K562 (cell line): ENCODE data around the gene ADIPOR2. TPM values are rescaled to one million over a fixed set of nuclear protein-coding genes. Genes with fewer than 3 reads are reported as not detected.

ENCODE experiments used
- ATAC-seq: fragments of 200-7000 bp; cut with Tn5 transposase; 3 replicates; pipeline ENCODE4 v1.9.1; 2020; ENCODE audit warnings: moderate library complexity
- BruUV-seq: library from RNA; stranded (reverse); fragments of 400-500 nt; replicated peaks from 2 replicates; lab custom pipeline; 2021; lab: Mats Ljungman, UMichigan
- CTCF ChIA-PET: fragments of 300-600 bp; formaldehyde crosslinking; extraction: SDS; loops from one replicate; lab custom pipeline; 2021; ENCODE audit warnings: low intra/inter-chr PET ratio; lab: Yijun Ruan, JAX
- POLR2A ChIA-PET: fragments of 300-600, 350-650 bp; sonication (Branson Sonifier 250); formaldehyde crosslinking; extraction: SDS; loops from one replicate; lab custom pipeline; 2021; ENCODE audit warnings: antibody characterized with exemption, inconsistent platforms; lab: Yijun Ruan, JAX
- DNase-seq, 4 experiments: peaks; one replicate each; pipeline versions ENCODE4 v3.0.0 to v3.0.0-alpha.2; 2011 to 2018; ENCODE audit warnings: low spot score in 3 of 4, mixed read lengths in 3 of 4; ENCODE audit errors: extremely low read depth in 1 of 4
- FAIRE-seq: peaks from 2 replicates; lab custom pipeline; 2011; peaks lifted over from hg19 to GRCh38; lab: Jason Lieb, UNC
- H2AFZ ChIP-seq: 2 replicates; pipeline ENCODE4 v1.6.0; 2011; ENCODE audit warnings: low read depth, low read length, control low read depth, inconsistent platforms
- H3K27ac ChIP-seq: fragments of 200-600 bp; 3 replicates; pipeline ENCODE4 v1.8.0; 2011; ENCODE audit warnings: low read depth, mild to moderate bottlenecking, control low read depth, inconsistent platforms, low read length, moderate library complexity, mixed read lengths; ENCODE audit errors: extremely low read depth
- H3K27me3 ChIP-seq, 2 experiments: fragments of 300-600 bp in 1 of 2; 2 replicates in 1 of 2; 3 replicates in 1 of 2; pipeline versions ENCODE4 v1.6.0 to v1.8.0; 2011; ENCODE audit warnings: inconsistent platforms in 2 of 2, low read length in 2 of 2, mild to moderate bottlenecking in 1 of 2, mixed read lengths in 1 of 2, moderate library complexity in 1 of 2; ENCODE audit not compliant: control insufficient read depth in 2 of 2, insufficient read depth in 2 of 2
- H3K36me3 ChIP-seq: fragments of 300-600 bp; 3 replicates; pipeline ENCODE4 v1.8.0; 2011; ENCODE audit warnings: mild to moderate bottlenecking, low read length, inconsistent platforms; ENCODE audit not compliant: control insufficient read depth, insufficient read depth
- H3K4me1 ChIP-seq, 2 experiments: fragments of 200-600 bp in 1 of 2; replicated peaks in 1 of 2; 2 replicates in 1 of 2; 3 replicates in 1 of 2; pipeline versions ENCODE4 v1.5.1 to v1.8.0; 2011; ENCODE audit warnings: inconsistent platforms in 2 of 2, low read length in 2 of 2, mild to moderate bottlenecking in 1 of 2, mixed read lengths in 1 of 2, moderate library complexity in 1 of 2; ENCODE audit not compliant: control insufficient read depth in 2 of 2, insufficient read depth in 2 of 2
- H3K4me2 ChIP-seq: 2 replicates; pipeline ENCODE4 v1.6.1; 2011; ENCODE audit warnings: low read length, control low read depth, inconsistent platforms, mixed read lengths; ENCODE audit not compliant: insufficient read depth
- H3K4me3 ChIP-seq: fragments of 200-600 bp; sonication (generic), shearing (Covaris generic); 2 replicates; pipeline ENCODE4 v1.5.1; 2016; ENCODE audit warnings: control low read depth, inconsistent platforms
- H3K79me2 ChIP-seq: fragments of 200-600 bp; 3 replicates; pipeline ENCODE4 v1.8.0; 2011; ENCODE audit warnings: low read length, inconsistent platforms; ENCODE audit not compliant: control insufficient read depth, insufficient read depth
- H3K9ac ChIP-seq, 2 experiments: 2 replicates each; pipeline versions ENCODE4 v1.6.0 to v1.6.1; 2011; ENCODE audit warnings: low read depth in 2 of 2, low read length in 2 of 2, control low read depth in 1 of 2, inconsistent platforms in 1 of 2, mild to moderate bottlenecking in 1 of 2, mixed read lengths in 1 of 2; ENCODE audit not compliant: insufficient read depth in 1 of 2
- H3K9me1 ChIP-seq: one replicate; pipeline ENCODE4 v1.6.0; 2011; ENCODE audit warnings: inconsistent platforms, mild to moderate bottlenecking, low read length, moderate library complexity; ENCODE audit not compliant: control insufficient read depth, insufficient read depth
- H3K9me3 ChIP-seq: replicated peaks from 2 replicates; pipeline ENCODE4 v1.5.1; 2011; ENCODE audit warnings: low read depth, low read length, inconsistent platforms; ENCODE audit not compliant: control insufficient read depth, insufficient read depth
- H4K20me1 ChIP-seq: replicated peaks from 2 replicates; pipeline ENCODE4 v1.6.1; 2011; ENCODE audit warnings: low read length, inconsistent platforms, mixed read lengths; ENCODE audit not compliant: control insufficient read depth, insufficient read depth
- AFF4 ChIP-seq: sonication (generic); formaldehyde crosslinking; IDR thresholded peaks from 2 replicates; pipeline ENCODE4 v1.8.0; 2023; ENCODE audit warnings: mild to moderate bottlenecking, missing genetic modification reagents
- BCL6 ChIP-seq: fragments of 250-450 bp; sonication (Bioruptor Pico); IDR thresholded peaks from 2 replicates; pipeline ENCODE4 v1.4.0; 2020
- E2F5 ChIP-seq: sonication (generic); formaldehyde crosslinking; IDR thresholded peaks from 2 replicates; pipeline ENCODE4 v1.8.0; 2022; ENCODE audit warnings: mild to moderate bottlenecking, missing genetic modification reagents
- ETV6 ChIP-seq, 3 experiments: fragments of 150-350 bp in 1 of 3; sonication (generic) in 1 of 3; formaldehyde crosslinking in 1 of 3; IDR thresholded peaks; 2 replicates each; pipeline versions ENCODE4 v1.6.1 to v1.8.0; 2014 to 2022; ENCODE audit warnings: borderline replicate concordance in 2 of 3, low read depth in 2 of 3, antibody characterized with exemption in 1 of 3, low read length in 1 of 3, mild to moderate bottlenecking in 1 of 3, missing genetic modification reagents in 1 of 3
- HMG20B ChIP-seq: fragments of 250-450 bp; sonication (Bioruptor Pico); IDR thresholded peaks from 2 replicates; pipeline ENCODE4 v1.5.0; 2021; ENCODE audit warnings: mild to moderate bottlenecking
- KDM1A ChIP-seq, 2 experiments: fragments of 450-650 bp; IDR thresholded peaks; 2 replicates each; pipeline ENCODE4 v1.6.1; 2016; ENCODE audit warnings: mild to moderate bottlenecking in 2 of 2
- MTF1 ChIP-seq: fragments of 250-450 bp; sonication (Bioruptor Pico); IDR thresholded peaks from 2 replicates; pipeline ENCODE4 v1.9.0; 2021; ENCODE audit warnings: moderate library complexity, mild to moderate bottlenecking, inconsistent platforms, borderline replicate concordance
- NCOA4 ChIP-seq: fragments of 450-650 bp; IDR thresholded peaks from 2 replicates; pipeline ENCODE4 v1.6.1; 2018; ENCODE audit warnings: mild to moderate bottlenecking; ENCODE audit not compliant: partially characterized antibody
- NFE2 ChIP-seq: IDR thresholded peaks from 2 replicates; pipeline ENCODE4 v1.6.1; 2014; ENCODE audit warnings: antibody characterized with exemption, low read depth
- POLR2G ChIP-seq: fragments of 200-400 bp; formaldehyde crosslinking; IDR thresholded peaks from 2 replicates; pipeline ENCODE4 v1.6.1; 2017; ENCODE audit warnings: low read depth, mild to moderate bottlenecking, antibody characterized with exemption, low read length, moderate library complexity
- POU5F1 ChIP-seq: fragments of 150-350 bp; IDR thresholded peaks from 2 replicates; pipeline ENCODE4 v1.6.1; 2014; ENCODE audit warnings: borderline replicate concordance, low read length, low read depth, mild to moderate bottlenecking; ENCODE audit not compliant: partially characterized antibody
- RBM15 ChIP-seq: fragments of 200-400 bp; formaldehyde crosslinking; IDR thresholded peaks from 2 replicates; pipeline ENCODE4 v1.6.1; 2018; ENCODE audit warnings: mild to moderate bottlenecking, low read length, moderate library complexity; ENCODE audit not compliant: insufficient read depth
- RBM39 ChIP-seq: fragments of 200-400 bp; formaldehyde crosslinking; optimal IDR thresholded peaks from 2 replicates; pipeline ENCODE3; 2018; ENCODE audit warnings: low read depth, low read length
- ZNF311 ChIP-seq: fragments of 250-450 bp; sonication (Bioruptor Pico); IDR thresholded peaks from 2 replicates; pipeline ENCODE4 v1.4.0; 2020; ENCODE audit warnings: mild to moderate bottlenecking, moderate library complexity
- ZNF384 ChIP-seq: IDR thresholded peaks from 2 replicates; pipeline ENCODE4 v1.6.1; 2012; ENCODE audit warnings: low read depth, low read length, improper control_type of control experiment
- WGBS: fragments of 100-300 bp; shearing (Covaris generic); methylation state at CpG from one replicate; pipeline ENCODE4 v1.1.6; 2016; ENCODE audit warnings: low coverage, mixed read lengths; ENCODE audit not compliant: insufficient coverage; ENCODE audit errors: missing lambda C conversion rate; 5-methylcytosine and 5-hydroxymethylcytosine counted together
- in situ Hi-C: fragments of 300-500 bp; cut with MboI; formaldehyde crosslinking; loops from 4 replicates; pipeline ENCODE4 v1.15.0; 2018; ENCODE audit warnings: inconsistent platforms, mixed read lengths
- intact Hi-C: fragments of 100-400 bp; cut with micrococcal nuclease; formaldehyde crosslinking; loops from 2 replicates; pipeline ENCODE4 v1.14.2; 2022
- polyA plus RNA-seq, 8 experiments: library from polyadenylated mRNA; depleted of rRNA in 4 of 8; stranded (reverse) in 5 of 8; unstranded in 3 of 8; fragments of >200 nt; fragmentation: Nextera tagmentation in 2 of 8; fragmentation: Illumina TruSeq in 1 of 8; extraction: Ambion mirVana in 2 of 8; extraction: Trizol in 1 of 8; gene quantifications; 2 replicates each; pipeline versions ENCODE4 v1.2.1 to v1.2.3, GENCODE V29; 2011 to 2014; ENCODE audit warnings: inconsistent platforms in 1 of 8, missing spikeins in 1 of 8
- total RNA-seq, 7 experiments: library from RNA; depleted of rRNA in 6 of 7; stranded (reverse); fragments of >200 nt in 6 of 7; fragmentation: Illumina TruSeq in 2 of 7; extraction: Trizol in 2 of 7; gene quantifications; 2 replicates each; pipeline versions ENCODE4 v1.2.1 to v1.2.3, GENCODE V29; 2011 to 2021; ENCODE audit warnings: low replicate concordance in 1 of 7
- TF ChIP-seq, protein P1 (sequence below): fragments of 450-650 bp; IDR thresholded peaks from 2 replicates; pipeline ENCODE4 v1.6.1; 2017; ENCODE audit warnings: antibody characterized with exemption

The ADIPOR2 gene
- total and polyA plus RNA-seq, 9 of the 15 experiments (the other 6 are each of a cell fraction or from before 2014, with no cell fraction given), result 10.9 to 63.5 (median 46.0) TPM

DNA sequence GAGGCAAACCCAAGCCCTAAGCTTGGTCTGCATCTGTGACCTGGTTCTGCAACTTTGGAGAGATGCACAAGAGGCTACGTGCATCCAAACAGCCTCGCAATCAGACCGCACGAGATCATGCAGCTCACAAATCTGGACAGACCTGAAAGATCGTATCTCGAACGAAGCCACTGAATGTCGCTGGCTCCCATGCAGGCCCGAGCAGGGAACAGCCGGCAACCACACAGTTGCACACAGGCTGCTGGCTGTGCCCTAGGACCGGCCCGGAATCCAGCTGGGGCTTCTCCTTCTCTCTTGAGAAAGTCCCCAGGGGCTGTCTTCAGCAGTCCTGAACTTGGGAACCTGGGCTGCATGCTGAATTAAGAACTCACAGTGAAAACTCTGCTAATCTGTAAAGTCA lies 34.0 kb upstream of the ADIPOR2 start:
- POLR2A ChIA-PET, result interaction anchor here (1.9 kb wide), 1 partner anchor 34 kb away, joined by 4 read pairs; the partner anchor contains the start of gene ADIPOR2
- no peak for TF ChIP-seq NFE2
- TF ChIP-seq NCOA4, result no peak
- no peak for TF ChIP-seq ZNF311 (CRISPR knock-in tag)
- no peak for TF ChIP-seq HMG20B (CRISPR knock-in tag)
- TF ChIP-seq POLR2G, result 0 out of 2 replicates have a peak, but pooled peaks have one; percentile 20
- TF ChIP-seq KDM1A (IDR thresholded peaks at IDR 0.05), result 0 out of 4 replicates have a peak, but pooled peaks of 1 of the 2 experiments have one; percentile 22
- TF ChIP-seq RBM39, result no peak
- no peak for TF ChIP-seq RBM15
- TF ChIP-seq MTF1 (CRISPR knock-in tag), result no peak
- TF ChIP-seq POU5F1, result no peak
- no peak for TF ChIP-seq ETV6 (IDR thresholded peaks at IDR 0.05; ENCODE audit: borderline replicate concordance in 1 of 2, low read depth in 2 of 2, low read length in 1 of 2)
- no peak for TF ChIP-seq ETV6 (CRISPR knock-in tag; IDR thresholded peaks at IDR 0.05; ENCODE audit: borderline replicate concordance)
- TF ChIP-seq, protein P1, sequence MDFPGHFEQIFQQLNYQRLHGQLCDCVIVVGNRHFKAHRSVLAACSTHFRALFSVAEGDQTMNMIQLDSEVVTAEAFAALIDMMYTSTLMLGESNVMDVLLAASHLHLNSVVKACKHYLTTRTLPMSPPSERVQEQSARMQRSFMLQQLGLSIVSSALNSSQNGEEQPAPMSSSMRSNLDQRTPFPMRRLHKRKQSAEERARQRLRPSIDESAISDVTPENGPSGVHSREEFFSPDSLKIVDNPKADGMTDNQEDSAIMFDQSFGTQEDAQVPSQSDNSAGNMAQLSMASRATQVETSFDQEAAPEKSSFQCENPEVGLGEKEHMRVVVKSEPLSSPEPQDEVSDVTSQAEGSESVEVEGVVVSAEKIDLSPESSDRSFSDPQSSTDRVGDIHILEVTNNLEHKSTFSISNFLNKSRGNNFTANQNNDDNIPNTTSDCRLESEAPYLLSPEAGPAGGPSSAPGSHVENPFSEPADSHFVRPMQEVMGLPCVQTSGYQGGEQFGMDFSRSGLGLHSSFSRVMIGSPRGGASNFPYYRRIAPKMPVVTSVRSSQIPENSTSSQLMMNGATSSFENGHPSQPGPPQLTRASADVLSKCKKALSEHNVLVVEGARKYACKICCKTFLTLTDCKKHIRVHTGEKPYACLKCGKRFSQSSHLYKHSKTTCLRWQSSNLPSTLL, result no peak
- no peak for TF ChIP-seq ZNF384
- no peak for TF ChIP-seq E2F5 (CRISPR knock-in tag)
- TF ChIP-seq AFF4 (CRISPR knock-in tag), result no peak
- TF ChIP-seq BCL6, result no peak

More for the DNA sequence above, 34.0 kb upstream of the ADIPOR2 start:
- Histone ChIP-seq H3K27me3 (no peaks in the 10 kb centered on the region), H3K36me3 (no peaks in the 10 kb centered on the region), H4K20me1 (no peaks in the 10 kb centered on the region), H3K4me3 (no peak overlapping the region), H3K27ac (no peak overlapping the region), H3K9me1 (no peaks in the 10 kb centered on the region), H3K4me2 (no peak overlapping the region), H2AFZ (no peak overlapping the region), H3K79me2 (no peaks in the 10 kb centered on the region), H3K9me3 (no peaks in the 10 kb centered on the region), H3K4me1 (peaks cover 7 to 13% of the 10 kb centered on the region in 2 experiments; a peak in 4 of 5 replicates), H3K9ac (peak overlapping the region in 1 of 2 experiments; percentile 58; a peak in 1 of 4 replicates)
- CTCF ChIA-PET, result interaction anchor here (0.5 kb wide), 1 partner anchor 282 kb away, joined by 8 read pairs; no protein-coding TSS in a partner anchor
- intact Hi-C loops, result no loop called here
- DNase-seq (no peak), ATAC-seq (no peak), FAIRE-seq (no peak)
- WGBS, result 20% methylated on average over 10 of the region's 12 CpGs
- in situ Hi-C loops, result no loop called here
- no TSS peak for BruUV-seq
